ENCODE results near the gene MAT2B. TPM values are rescaled to one million over a fixed set of nuclear protein-coding genes. Genes with fewer than 3 reads are reported as not detected.

Gene MAT2B
- total RNA-seq, 1 donor, result 74.7 TPM

DNA sequence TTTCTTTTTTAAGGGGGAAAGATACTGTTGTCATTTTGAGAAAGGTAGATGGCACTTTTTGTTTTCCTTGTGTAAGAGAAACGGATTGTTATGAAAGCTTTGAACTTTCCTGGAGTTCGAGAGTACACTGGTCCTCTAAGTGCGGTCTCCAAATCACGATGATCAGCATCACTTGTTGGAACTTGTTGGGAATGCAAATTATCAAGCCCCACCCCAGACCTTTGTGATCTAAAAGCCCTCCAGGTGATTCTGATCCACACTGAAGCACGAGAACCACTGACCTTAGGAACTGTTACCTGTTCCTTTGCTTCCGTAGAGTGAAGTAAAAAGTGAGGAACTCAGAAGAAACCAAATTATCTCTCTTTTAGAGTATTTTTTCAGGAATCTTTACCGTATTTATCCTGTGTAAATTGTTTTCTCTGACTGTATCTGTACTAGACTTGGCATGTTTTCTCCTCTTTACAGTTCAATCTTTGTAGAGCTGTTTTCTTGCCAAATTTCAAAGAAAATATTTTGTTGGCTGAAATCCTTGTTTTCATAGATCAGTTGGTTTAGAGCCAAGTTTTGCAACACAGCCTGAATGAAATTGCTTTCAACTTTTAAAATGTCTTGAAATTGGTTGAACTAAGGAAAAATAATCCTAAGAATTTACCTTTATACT, 4.0 kb downstream of the MAT2B start:
- peak; percentile 90 for DNase-seq (ENCODE audit: low read depth)
- TF ChIP-seq CTCF (IDR thresholded peaks at IDR 0.05; ENCODE audit: insufficient read depth, low read length), result no peak
- peak overlapping the region; percentile 60 for H3K4me3 ChIP-seq (ENCODE audit: low read depth, low read length)

GRCh38 chr5:163512526-163512925, 7.1 kb downstream of the MAT2B start:
- H3K4me3 ChIP-seq (ENCODE audit: low read depth, low read length), result no peak overlapping the region
- TF ChIP-seq CTCF (IDR thresholded peaks at IDR 0.05; ENCODE audit: insufficient read depth, low read length), result no peak
- DNase-seq (ENCODE audit: low read depth), result no peak

GRCh38 chr5:163525096-163525495, 19.7 kb downstream of the MAT2B start:
- no peak for DNase-seq (ENCODE audit: low read depth)

GRCh38 chr5:163529698-163530097, 24.3 kb downstream of the MAT2B start:
- no peak for DNase-seq (ENCODE audit: low read depth)
- no peak for TF ChIP-seq CTCF (IDR thresholded peaks at IDR 0.05; ENCODE audit: insufficient read depth, low read length)
- H3K4me3 ChIP-seq (ENCODE audit: low read depth, low read length), result no peak overlapping the region

More at GRCh38 chr5:163525096-163525495, 19.7 kb downstream of the MAT2B start:
- no peak overlapping the region for H3K4me3 ChIP-seq (ENCODE audit: low read depth, low read length)
- no peak for TF ChIP-seq CTCF (IDR thresholded peaks at IDR 0.05; ENCODE audit: insufficient read depth, low read length)

GRCh38 chr5:163531272-163531671, 25.9 kb downstream of the MAT2B start:
- DNase-seq (ENCODE audit: low read depth), result no peak
- TF ChIP-seq CTCF (IDR thresholded peaks at IDR 0.05; ENCODE audit: insufficient read depth, low read length), result no peak
- no peak overlapping the region for H3K4me3 ChIP-seq (ENCODE audit: low read depth, low read length)

DNA sequence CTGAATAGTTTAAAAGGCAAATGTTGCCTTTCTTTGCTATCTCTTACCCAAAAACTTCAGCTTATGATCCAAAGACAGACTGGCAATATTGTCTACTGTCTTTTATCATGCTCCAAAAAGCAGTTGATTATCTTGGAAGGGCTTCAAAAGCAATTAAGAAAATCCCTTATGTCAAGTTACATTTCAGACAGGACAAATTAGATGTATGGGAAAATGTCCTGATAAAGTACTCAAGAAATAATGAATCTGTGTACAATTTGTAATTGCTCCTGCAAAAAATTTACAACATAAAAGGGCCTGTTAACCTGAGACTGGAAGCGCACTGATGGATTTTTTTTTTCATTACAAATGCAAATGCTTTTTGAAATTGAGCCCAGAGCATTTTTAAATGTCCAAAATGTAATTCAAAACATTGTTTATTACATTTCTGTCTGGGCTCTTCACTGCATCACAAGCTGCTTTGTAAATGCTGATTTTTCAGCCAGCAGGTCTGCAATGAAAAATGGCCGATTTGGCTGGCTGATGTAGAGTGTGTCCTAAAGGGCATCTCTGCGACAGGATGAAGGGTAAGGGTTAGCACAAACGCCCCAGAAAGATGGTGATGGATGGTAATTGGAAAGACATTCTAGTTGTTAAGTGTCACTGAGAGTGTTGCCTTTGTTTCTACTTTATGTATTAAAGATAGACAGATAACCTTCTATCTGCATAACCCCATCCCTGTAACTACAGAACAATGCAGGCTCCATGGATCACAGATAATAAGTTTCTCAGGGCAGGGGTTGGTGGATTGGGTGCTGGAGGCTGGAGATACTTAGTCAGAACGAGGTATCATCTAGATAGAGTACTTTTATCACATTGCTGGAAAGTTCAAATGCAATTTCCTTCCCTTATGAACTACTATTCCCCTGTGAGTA, 27.0 kb downstream of the MAT2B start:
- no peak overlapping the region for H3K4me3 ChIP-seq (ENCODE audit: low read depth, low read length)
- DNase-seq (ENCODE audit: low read depth), result no peak
- no peak for TF ChIP-seq CTCF (IDR thresholded peaks at IDR 0.05; ENCODE audit: insufficient read depth, low read length)

Data from fibroblast of the aortic adventitia (primary cell).